Measurements from ENCODE around the gene C2CD2L. TPM values are rescaled to one million over a fixed set of nuclear protein-coding genes. Genes with fewer than 3 reads are reported as not detected.
"Not testable (repeated sequence)": the region's sequence is repeated elsewhere in the genome, so short reads cannot be mapped to it uniquely, and the experiment has no call there.

Gene C2CD2L
- total and polyA plus RNA-seq, 4 donors: 6.6 to 10.3 (median 9.8) TPM

GRCh38 chr11:119100246-119100970 lies 6.7 kb upstream of the C2CD2L start:
- 43% methylated on average over 11 of the region's 11 CpGs for WGBS, 2 donors
- peak in 1 of 2 donors; percentile 30 for DNase-seq
- intact Hi-C loops (cut with DNase I): no loop called here
- Histone ChIP-seq H3K4me1 (ENCODE audit: control insufficient read depth in 1 of 2, insufficient read depth in 2 of 2, low read length in 2 of 2) (no peaks in the 10 kb centered on the region), H3K4me3 (ENCODE audit: low read length in 2 of 2) (peak overlapping the region in 1 of 2 donors; percentile 43), H3K9me3 (ENCODE audit: control insufficient read depth, low read length) (no peaks in the 10 kb centered on the region), H3K27me3 (ENCODE audit: control insufficient read depth in 1 of 2, insufficient read depth in 2 of 2, low read length in 1 of 2) (no peaks in the 10 kb centered on the region), H3K36me3 (ENCODE audit: control insufficient read depth in 1 of 2, insufficient read depth in 2 of 2, low read length in 1 of 2) (peaks cover 0 to 7% of the 10 kb centered on the region in 2 donors), H3K27ac (ENCODE audit: low read depth in 1 of 2, low read length in 2 of 2) (no peak overlapping the region)
- ATAC-seq (ENCODE audit: low FRiP score): no peak

- Histone ChIP-seq H3K27ac (ENCODE audit: low read depth in 1 of 2, low read length in 2 of 2) (peak overlapping the region in 1 of 2 donors; percentile 58), H3K36me3 (ENCODE audit: control insufficient read depth in 1 of 2, insufficient read depth in 2 of 2, low read length in 1 of 2) (peaks cover 0 to 7% of the 10 kb centered on the region in 2 donors), H3K4me1 (ENCODE audit: control insufficient read depth in 1 of 2, insufficient read depth in 2 of 2, low read length in 2 of 2) (no peaks in the 10 kb centered on the region), H3K4me3 (ENCODE audit: low read length in 2 of 2) (peak overlapping the region; percentile 43 to 46), H3K27me3 (ENCODE audit: control insufficient read depth in 1 of 2, insufficient read depth in 2 of 2, low read length in 1 of 2) (no peaks in the 10 kb centered on the region), H3K9me3 (ENCODE audit: control insufficient read depth, low read length) (no peaks in the 10 kb centered on the region)
- ATAC-seq (ENCODE audit: low FRiP score) (peak; percentile 61), DNase-seq (peak; percentile 41 to 60)
- intact Hi-C loops (cut with DNase I): no loop called here
- 1 to 2% methylated on average over 29 of the region's 29 CpGs for WGBS, 2 donors
Observed at GRCh38 chr11:119100994-119101758, 6.0 kb upstream of the C2CD2L start.

GRCh38 chr11:119101759-119102423 lies 5.3 kb upstream of the C2CD2L start, which contains the start of gene DPAGT1:
TSS of gene DPAGT1 (minus strand) at chr11:119101853. CDS start at chr11:119101655, 198 bp downstream.
- ATAC-seq (ENCODE audit: low FRiP score): peak; percentile 97
- Histone ChIP-seq H3K4me1 (ENCODE audit: control insufficient read depth in 1 of 2, insufficient read depth in 2 of 2, low read length in 2 of 2) (no peaks in the 10 kb centered on the region), H3K27ac (ENCODE audit: low read depth in 1 of 2, low read length in 2 of 2) (peak within 1 kb of the TSS; percentile 29 to 95), H3K27me3 (ENCODE audit: control insufficient read depth in 1 of 2, insufficient read depth in 2 of 2, low read length in 1 of 2) (no peaks in the 10 kb centered on the region), H3K4me3 (ENCODE audit: low read length in 2 of 2) (peak within 1 kb of the TSS; percentile 43 to 70), H3K36me3 (ENCODE audit: control insufficient read depth in 1 of 2, insufficient read depth in 2 of 2, low read length in 1 of 2) (peaks cover 0 to 7% of the 10 kb centered on the region in 2 donors), H3K9me3 (ENCODE audit: control insufficient read depth, low read length) (no peaks in the 10 kb centered on the region)
- WGBS, 2 donors: 0% methylated on average over 32 of the region's 32 CpGs
- intact Hi-C loops (cut with DNase I): loop anchor here in 1 of 2 donors (1.0 kb wide), 1 partner anchor 215 kb away; the partner anchor contains the start of gene MCAM
- DNase-seq: peak; percentile 93 to 94

GRCh38 chr11:119103161-119103664 lies 3.9 kb upstream of the C2CD2L start:
- H3K27me3 ChIP-seq (ENCODE audit: control insufficient read depth in 1 of 2, insufficient read depth in 2 of 2, low read length in 1 of 2); H3K4me1 ChIP-seq (ENCODE audit: control insufficient read depth in 1 of 2, insufficient read depth in 2 of 2, low read length in 2 of 2); H3K36me3 ChIP-seq (ENCODE audit: control insufficient read depth in 1 of 2, insufficient read depth in 2 of 2, low read length in 1 of 2); intact Hi-C loops (cut with DNase I); H3K4me3 ChIP-seq (ENCODE audit: low read length in 2 of 2); ATAC-seq (ENCODE audit: low FRiP score); H3K9me3 ChIP-seq (ENCODE audit: control insufficient read depth, low read length): not testable (repeated sequence)
- H3K27ac ChIP-seq (ENCODE audit: low read depth in 1 of 2, low read length in 2 of 2): peak overlapping the region in 1 of 2 donors; percentile 73
- peak in 1 of 2 donors; percentile 27 for DNase-seq
- WGBS, 2 donors: 87 to 88% methylated on average over 18 of the region's 18 CpGs

GRCh38 chr11:119103793-119104192 lies 3.4 kb upstream of the C2CD2L start:
- no peaks in the 10 kb centered on the region for H3K36me3 ChIP-seq (ENCODE audit: control insufficient read depth in 1 of 2, insufficient read depth in 2 of 2, low read length in 1 of 2)
- intact Hi-C loops (cut with DNase I): no loop called here
- H3K27me3 ChIP-seq (ENCODE audit: control insufficient read depth in 1 of 2, insufficient read depth in 2 of 2, low read length in 1 of 2): no peaks in the 10 kb centered on the region
- no peak for DNase-seq
- H3K4me1 ChIP-seq (ENCODE audit: control insufficient read depth in 1 of 2, insufficient read depth in 2 of 2, low read length in 2 of 2): peaks cover 0 to under 1% of the 10 kb centered on the region in 2 donors
- H3K9me3 ChIP-seq (ENCODE audit: control insufficient read depth, low read length): no peaks in the 10 kb centered on the region
- 61 to 65% methylated on average over 4 of the region's 4 CpGs for WGBS, 2 donors
- no peak overlapping the region for H3K4me3 ChIP-seq (ENCODE audit: low read length in 2 of 2)
- H3K27ac ChIP-seq (ENCODE audit: low read depth in 1 of 2, low read length in 2 of 2): no peak overlapping the region
- ATAC-seq (ENCODE audit: low FRiP score): no peak

- H3K4me3 ChIP-seq (ENCODE audit: low read length in 2 of 2): peak overlapping the region; percentile 84 to 95
- peak; percentile 1 for ATAC-seq (ENCODE audit: low FRiP score)
- peaks cover 0 to 4% of the 10 kb centered on the region in 2 donors for H3K36me3 ChIP-seq (ENCODE audit: control insufficient read depth in 1 of 2, insufficient read depth in 2 of 2, low read length in 1 of 2)
- peak in 1 of 2 donors; percentile 54 for DNase-seq
- intact Hi-C loops (cut with DNase I): no loop called here
- 0 to 1% methylated on average over 42 to 65 of the region's 65 CpGs for WGBS, 2 donors
- peaks cover 0 to 2% of the 10 kb centered on the region in 2 donors for H3K4me1 ChIP-seq (ENCODE audit: control insufficient read depth in 1 of 2, insufficient read depth in 2 of 2, low read length in 2 of 2)
- no peaks in the 10 kb centered on the region for H3K27me3 ChIP-seq (ENCODE audit: control insufficient read depth in 1 of 2, insufficient read depth in 2 of 2, low read length in 1 of 2)
- H3K9me3 ChIP-seq (ENCODE audit: control insufficient read depth, low read length): no peaks in the 10 kb centered on the region
- peak overlapping the region in 1 of 2 donors; percentile 62 for H3K27ac ChIP-seq (ENCODE audit: low read depth in 1 of 2, low read length in 2 of 2)
Observed at GRCh38 chr11:119107538-119108145, 498 bp downstream of the C2CD2L start.

GRCh38 chr11:119108146-119108856 lies 1.2 kb downstream of the C2CD2L start:
- H3K4me1 ChIP-seq (ENCODE audit: control insufficient read depth in 1 of 2, insufficient read depth in 2 of 2, low read length in 2 of 2): peaks cover 0 to 2% of the 10 kb centered on the region in 2 donors
- intact Hi-C loops (cut with DNase I): no loop called here
- peaks cover 0 to 5% of the 10 kb centered on the region in 2 donors for H3K36me3 ChIP-seq (ENCODE audit: control insufficient read depth in 1 of 2, insufficient read depth in 2 of 2, low read length in 1 of 2)
- no peaks in the 10 kb centered on the region for H3K9me3 ChIP-seq (ENCODE audit: control insufficient read depth, low read length)
- WGBS, 2 donors: 20 to 27% methylated on average over 8 of the region's 8 CpGs
- ATAC-seq (ENCODE audit: low FRiP score) (no peak), DNase-seq (peak; percentile 50 to 60)
- no peak overlapping the region for H3K27ac ChIP-seq (ENCODE audit: low read depth in 1 of 2, low read length in 2 of 2)
- H3K4me3 ChIP-seq (ENCODE audit: low read length in 2 of 2): peak overlapping the region; percentile 84 to 95
- no peaks in the 10 kb centered on the region for H3K27me3 ChIP-seq (ENCODE audit: control insufficient read depth in 1 of 2, insufficient read depth in 2 of 2, low read length in 1 of 2)
